ENCODE data around the gene MOSMO. TPM values are rescaled to one million over a fixed set of nuclear protein-coding genes. Genes with fewer than 3 reads are reported as not detected.
"Not testable (repeated sequence)": the region's sequence is repeated elsewhere in the genome, so short reads cannot be mapped to it uniquely, and the experiment has no call there.

MOSMO gene
- polyA plus RNA-seq (2013, experiment 1 of 2; ENCODE audit: insufficient read length), result 7.7 TPM
- 10.3 TPM for polyA plus RNA-seq (2013, experiment 2 of 2; ENCODE audit: insufficient read length)

- peak; percentile 61 for DNase-seq
Measured at GRCh38 chr16:22007509-22008214, at the start of gene MOSMO. Gene MOSMO, plus strand, starts transcription at chr16:22008111. Its CDS starts 191 bp downstream, at chr16:22008302.

DNA sequence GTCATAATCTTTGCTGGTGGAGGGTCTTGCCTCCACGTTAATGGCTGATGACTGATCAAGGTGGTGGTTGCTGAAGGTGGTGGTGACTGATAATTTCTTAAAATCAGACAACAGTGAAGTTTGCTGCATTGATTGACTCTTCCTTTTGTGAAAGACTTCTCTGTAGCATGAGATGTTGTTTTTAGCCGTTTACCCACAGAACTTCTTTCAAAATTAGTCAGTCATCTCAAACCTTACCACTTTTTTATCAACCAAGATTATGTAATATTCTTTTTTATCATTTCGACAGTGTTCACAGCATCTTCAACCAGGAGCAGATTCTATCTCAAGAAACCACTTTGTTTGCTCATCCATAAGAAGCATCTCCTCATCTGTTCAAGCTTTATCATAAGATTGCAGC, 48.9 kb upstream of the MOSMO start:
- no peak for DNase-seq

- no peak for DNase-seq
Measured at GRCh38 chr16:21962475-21962874, 45.4 kb upstream of the MOSMO start.

DNA sequence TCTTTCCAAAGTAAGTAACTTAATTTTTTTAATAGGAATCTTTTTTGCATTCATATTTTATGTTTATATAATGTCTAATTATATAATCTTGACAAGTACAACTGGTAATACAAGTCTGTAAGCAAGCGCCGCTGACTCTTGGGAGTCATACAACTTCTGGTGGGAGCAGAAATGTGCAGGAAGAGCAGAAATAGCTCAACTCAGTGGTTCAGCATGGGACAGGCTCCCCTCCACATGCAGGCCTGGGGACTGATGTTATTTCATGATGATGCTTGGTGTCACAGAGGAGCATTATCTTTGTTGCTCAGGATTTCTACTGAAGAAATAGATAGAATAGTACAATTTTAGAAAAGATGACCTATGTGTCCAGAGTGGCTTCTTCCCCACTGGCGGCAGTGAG, 44.0 kb upstream of the MOSMO start:
- DNase-seq, result no peak

DNA sequence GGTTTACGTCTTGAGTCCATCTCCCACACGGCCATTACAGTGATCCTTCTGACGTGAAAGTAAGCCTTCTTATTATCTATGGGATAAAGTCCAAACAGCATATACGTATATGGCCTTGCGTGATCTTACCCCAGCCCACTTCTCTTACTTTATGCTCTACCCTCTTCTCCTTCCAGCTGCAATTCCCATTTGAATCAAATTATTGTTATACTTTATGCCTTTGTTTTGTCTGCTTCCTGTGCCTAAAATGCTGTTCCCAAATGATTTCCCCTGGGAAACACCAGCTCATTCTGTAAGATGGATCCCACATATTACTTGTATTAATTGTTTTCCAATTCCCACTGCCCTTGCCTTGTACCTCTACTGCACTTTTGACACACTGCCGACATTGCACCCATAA, 43.6 kb upstream of the MOSMO start:
- no peak for DNase-seq

GRCh38 chr16:21971856-21972255, 36.1 kb upstream of the MOSMO start:
- DNase-seq, result no peak

DNA sequence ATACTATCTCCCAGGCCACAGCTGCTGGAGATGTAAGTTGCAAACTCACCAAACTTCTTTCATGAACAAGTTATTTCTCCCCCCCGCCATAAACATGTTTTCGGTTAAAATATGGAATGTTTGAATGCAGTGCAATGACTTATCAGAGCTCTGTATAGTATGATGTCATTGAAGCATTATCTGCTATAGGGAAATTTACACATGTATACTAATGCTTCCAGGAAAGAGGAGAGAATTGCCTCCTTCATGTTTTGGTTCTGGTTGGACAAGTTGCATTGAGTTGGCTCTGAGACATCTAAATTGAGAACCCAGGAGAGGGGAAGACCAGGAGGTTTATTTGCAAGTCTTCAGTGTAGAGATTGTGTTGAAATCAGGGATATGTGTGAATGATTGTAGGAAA, 34.0 kb upstream of the MOSMO start:
- DNase-seq, result no peak

GRCh38 chr16:21980032-21980431, 27.9 kb upstream of the MOSMO start:
- DNase-seq, result no peak

GRCh38 chr16:21982108-21982507, 25.8 kb upstream of the MOSMO start:
- no peak for DNase-seq

DNA sequence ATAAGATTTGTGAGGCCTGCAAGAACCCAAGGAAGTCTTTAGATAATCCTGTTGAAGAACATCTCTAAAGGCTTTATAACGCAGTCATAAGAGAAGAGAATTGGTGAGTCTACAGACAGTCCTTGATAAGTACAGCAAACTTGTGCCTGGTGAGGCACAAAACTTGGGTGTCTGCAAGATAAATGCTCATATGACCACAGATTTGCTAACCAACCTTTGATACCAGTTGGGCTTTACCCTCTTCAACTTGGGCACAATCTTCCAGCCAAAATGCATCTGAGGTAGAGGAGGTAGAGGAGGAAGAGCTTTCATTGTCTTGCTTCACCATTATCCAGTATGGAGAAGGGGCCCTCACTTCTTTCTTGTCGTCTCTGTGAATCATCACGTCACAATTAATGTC, 23.8 kb upstream of the MOSMO start:
- DNase-seq, result no peak

- no peak for DNase-seq
Measured at GRCh38 chr16:21985524-21985923, 22.4 kb upstream of the MOSMO start.

DNA sequence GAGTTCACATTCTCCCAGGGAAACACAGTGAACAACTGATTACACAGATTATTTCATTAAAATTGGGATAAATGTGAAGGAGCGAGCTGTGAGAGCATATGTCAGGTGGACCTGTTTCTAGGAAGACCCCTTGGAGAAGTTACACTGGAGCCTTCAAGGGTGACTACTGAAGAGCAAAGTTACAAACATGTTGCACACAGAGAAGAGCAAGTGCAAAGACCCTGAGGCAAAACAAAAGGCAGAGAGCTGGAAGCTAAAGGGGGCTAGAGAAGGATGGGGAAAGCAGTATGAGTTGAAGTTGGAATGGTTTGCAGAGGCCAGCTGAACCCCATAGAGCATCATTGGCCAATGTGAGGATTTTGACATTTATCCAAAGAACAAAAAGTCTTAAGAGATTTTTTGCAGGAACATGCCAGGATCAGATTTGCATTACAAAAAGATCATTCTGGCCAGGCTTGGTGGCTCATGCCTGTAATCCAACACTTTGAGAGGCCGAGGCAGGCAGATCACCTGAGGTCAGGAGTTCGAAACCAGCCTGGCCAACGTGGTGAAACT, 21.1 kb upstream of the MOSMO start:
- no peak for DNase-seq

DNA sequence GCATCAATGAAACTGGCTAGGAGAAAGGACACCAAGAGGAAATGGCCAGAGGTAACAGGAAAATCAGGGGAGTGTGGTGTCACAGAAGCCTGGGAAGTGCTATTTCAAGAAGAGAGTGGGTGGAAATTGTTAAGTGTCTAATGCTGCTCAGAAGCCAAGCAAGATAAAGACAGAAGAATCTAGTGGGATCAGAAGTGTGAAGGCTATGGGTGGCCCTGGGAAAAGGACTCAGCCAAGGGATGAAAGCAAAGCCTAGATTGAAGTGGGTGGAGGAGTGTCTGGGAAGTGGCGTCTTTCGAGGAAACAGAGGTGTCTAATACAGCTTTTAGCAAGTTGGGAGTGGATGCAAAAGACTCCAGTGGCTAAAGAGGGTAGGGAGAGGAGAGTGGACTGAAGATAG, 20.4 kb upstream of the MOSMO start:
- DNase-seq, result no peak

- peak; percentile 36 for DNase-seq
Measured at GRCh38 chr16:21989133-21989532, 18.8 kb upstream of the MOSMO start.

GRCh38 chr16:21989751-21990150, 18.2 kb upstream of the MOSMO start:
- no peak for DNase-seq

DNA sequence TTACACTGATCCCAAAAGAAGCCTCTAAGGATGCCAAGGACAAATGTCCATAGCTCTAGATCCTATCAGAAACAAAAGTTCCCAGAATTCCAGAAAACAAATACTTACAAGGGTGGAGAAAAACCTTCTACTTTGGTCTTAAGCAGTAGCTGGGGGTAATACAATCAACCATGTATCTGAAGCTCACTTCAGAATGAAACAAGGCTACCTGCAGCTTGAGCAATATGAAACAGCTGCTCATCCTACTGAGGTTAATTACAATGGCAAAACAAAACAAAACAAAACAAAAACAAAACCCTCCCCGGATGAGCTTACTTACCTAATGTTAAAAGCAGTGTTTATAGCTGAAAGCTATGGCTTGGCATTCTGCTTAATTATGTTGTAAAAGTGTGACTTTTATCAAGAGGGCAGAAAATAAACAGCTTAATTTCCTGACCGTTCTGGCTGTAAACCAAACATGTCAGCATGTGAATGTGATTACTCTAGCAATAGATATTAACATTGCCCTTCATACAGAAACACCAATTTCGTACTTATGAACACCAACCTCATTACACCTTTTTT, 17.4 kb upstream of the MOSMO start:
- DNase-seq, result no peak

DNA sequence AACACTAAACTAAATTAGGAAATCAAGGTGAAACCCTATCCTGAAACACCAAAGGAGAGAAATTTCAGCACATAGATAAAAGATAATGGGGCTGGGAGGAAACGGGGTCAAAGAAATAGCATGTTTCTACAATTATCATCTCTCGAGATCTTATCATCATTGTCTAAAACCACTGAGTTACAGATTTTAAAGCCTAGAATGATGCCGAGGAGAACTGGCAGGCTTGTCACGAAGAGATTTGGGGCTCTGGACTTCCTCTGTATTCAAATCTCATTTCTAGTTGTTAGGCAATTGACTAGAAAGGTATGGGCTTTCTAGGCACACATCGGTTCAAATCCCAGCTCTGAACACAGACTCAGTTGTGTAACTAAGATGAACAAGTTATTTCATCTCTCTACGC, 16.3 kb upstream of the MOSMO start:
- DNase-seq, result no peak

DNA sequence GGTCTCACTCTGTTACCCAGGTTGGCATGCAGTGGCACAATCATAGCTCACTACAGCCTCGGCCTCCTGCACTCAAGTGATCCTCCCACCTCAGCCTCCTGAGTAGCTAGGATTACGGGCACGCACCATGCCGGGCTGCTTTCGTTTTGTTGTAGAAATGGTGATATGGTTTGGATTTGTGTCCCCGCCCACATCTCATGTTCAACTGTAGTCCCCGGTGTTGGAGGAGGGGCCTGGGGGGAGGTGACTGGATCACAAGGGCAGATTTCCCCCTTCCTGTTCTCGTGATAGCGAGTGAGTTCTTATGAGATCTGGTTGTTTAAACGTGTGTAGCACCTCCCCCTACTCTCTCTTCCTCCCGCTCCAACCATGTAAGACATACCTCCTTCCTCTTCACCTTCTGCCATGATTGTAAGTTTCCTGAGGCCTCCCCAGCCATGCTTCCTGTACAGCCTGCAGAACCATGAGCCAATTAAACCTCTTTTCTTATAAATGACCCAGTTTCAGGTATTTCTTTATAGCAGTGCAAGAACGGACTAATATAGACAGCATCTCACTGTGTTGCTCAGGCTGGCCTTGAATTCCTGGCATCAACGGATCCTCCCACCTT, 12.9 kb upstream of the MOSMO start:
- no peak for DNase-seq

- no peak for DNase-seq
Measured at GRCh38 chr16:21996923-21997696, 10.8 kb upstream of the MOSMO start.

- no peak for DNase-seq
Measured at GRCh38 chr16:21997697-21998480, 10.0 kb upstream of the MOSMO start.

DNA sequence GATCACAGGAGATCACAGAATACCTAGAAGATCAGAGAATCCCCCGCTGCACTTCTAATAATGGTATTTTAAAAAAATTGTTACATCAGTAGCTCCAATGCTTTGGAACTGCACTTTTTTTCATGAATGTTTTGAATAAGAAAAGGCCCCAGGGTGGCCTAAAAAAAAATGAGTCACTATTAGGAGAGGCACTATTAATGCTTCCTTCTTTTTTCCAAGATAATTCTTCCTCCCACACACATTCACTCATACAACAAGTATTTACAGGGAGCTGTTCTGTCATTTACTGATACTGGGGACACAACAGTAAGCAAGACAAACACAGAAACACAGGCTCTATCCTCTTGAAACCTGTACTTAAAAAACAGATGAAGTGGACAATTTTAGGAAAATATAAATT, 6.3 kb upstream of the MOSMO start:
- DNase-seq, result peak; percentile 42

GRCh38 chr16:22002047-22002446, 5.9 kb upstream of the MOSMO start:
- DNase-seq, result not testable (repeated sequence)
